ENCODE data around the gene ACOD1. TPM values are rescaled to one million over a fixed set of nuclear protein-coding genes. Genes with fewer than 3 reads are reported as not detected.

Gene ACOD1
- polyA plus RNA-seq, 1 donor (not counting 4 experiments of a cell fraction or from before 2014, with no cell fraction given): not detected

DNA sequence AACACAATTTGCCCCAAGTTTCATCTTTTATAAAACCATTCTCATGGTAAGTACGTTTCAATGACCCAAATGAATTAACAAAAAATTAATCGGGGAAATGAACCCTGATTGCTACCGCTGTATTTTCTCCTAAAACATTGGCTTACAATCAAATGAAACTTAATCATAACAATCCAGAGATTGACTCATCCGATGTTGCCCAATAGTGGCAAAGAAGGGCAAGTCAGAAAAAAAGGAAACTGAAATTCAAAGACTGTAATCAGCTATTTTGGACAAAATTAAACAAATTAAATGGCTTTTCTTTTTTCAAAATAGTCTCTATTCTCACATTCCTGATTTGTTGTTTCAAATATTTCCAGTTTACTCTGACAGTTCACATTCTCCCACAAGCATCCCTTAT is 3.9 kb upstream of the ACOD1 start:
- Histone ChIP-seq H3K9ac (ENCODE audit: control insufficient read depth, extremely low read depth, insufficient read depth, low read length) (no peak overlapping the region), H3K36me3 (ENCODE audit: control insufficient read depth in 2 of 2, extremely low read depth in 1 of 2, insufficient read depth in 2 of 2, low read length in 2 of 2) (no peaks in the 10 kb centered on the region), H3K4me1 (ENCODE audit: control insufficient read depth, extremely low read depth, insufficient read depth, low read length) (peaks cover 8% of the 10 kb centered on the region), H3K9me1 (ENCODE audit: control insufficient read depth, extremely low read depth, insufficient read depth, low read length) (no peaks in the 10 kb centered on the region), H3K9me3 (ENCODE audit: control insufficient read depth, low read depth, low read length) (no peaks in the 10 kb centered on the region), H3K27me3 (ENCODE audit: control insufficient read depth, extremely low read depth, insufficient read depth, low read length) (no peaks in the 10 kb centered on the region), H3K4me3 (ENCODE audit: control insufficient read depth in 2 of 3, extremely low read depth in 1 of 3, insufficient read depth in 2 of 3, low read depth in 1 of 3, low read length in 3 of 3) (no peak overlapping the region), H3K4me2 (ENCODE audit: control insufficient read depth, extremely low read depth, insufficient read depth, low read depth, low read length) (no peak overlapping the region), H2AFZ (ENCODE audit: control insufficient read depth, low read length) (no peak overlapping the region), H4K20me1 (ENCODE audit: control insufficient read depth, extremely low read depth, insufficient read depth, low read length) (no peaks in the 10 kb centered on the region), H3K27ac (ENCODE audit: control insufficient read depth, insufficient read depth, low read length) (peak overlapping the region; percentile 47), H3K79me2 (ENCODE audit: control insufficient read depth, insufficient read depth, low read length) (no peaks in the 10 kb centered on the region)
- DNase-seq (ENCODE audit: low read depth, low spot score) (no peak), FAIRE-seq (no peak)
- no peak for TF ChIP-seq EZH2 (IDR thresholded peaks at IDR 0.05; ENCODE audit: low read length)
- TF ChIP-seq, protein P1, sequence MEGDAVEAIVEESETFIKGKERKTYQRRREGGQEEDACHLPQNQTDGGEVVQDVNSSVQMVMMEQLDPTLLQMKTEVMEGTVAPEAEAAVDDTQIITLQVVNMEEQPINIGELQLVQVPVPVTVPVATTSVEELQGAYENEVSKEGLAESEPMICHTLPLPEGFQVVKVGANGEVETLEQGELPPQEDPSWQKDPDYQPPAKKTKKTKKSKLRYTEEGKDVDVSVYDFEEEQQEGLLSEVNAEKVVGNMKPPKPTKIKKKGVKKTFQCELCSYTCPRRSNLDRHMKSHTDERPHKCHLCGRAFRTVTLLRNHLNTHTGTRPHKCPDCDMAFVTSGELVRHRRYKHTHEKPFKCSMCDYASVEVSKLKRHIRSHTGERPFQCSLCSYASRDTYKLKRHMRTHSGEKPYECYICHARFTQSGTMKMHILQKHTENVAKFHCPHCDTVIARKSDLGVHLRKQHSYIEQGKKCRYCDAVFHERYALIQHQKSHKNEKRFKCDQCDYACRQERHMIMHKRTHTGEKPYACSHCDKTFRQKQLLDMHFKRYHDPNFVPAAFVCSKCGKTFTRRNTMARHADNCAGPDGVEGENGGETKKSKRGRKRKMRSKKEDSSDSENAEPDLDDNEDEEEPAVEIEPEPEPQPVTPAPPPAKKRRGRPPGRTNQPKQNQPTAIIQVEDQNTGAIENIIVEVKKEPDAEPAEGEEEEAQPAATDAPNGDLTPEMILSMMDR (optimal IDR thresholded peaks at IDR 0.05 in 1 of 3, IDR thresholded peaks at IDR 0.05 in 1 of 3, conservative IDR thresholded peaks at IDR 0.05 in 1 of 3; ENCODE audit: extremely low read depth in 1 of 3, insufficient read depth in 2 of 3, low read length in 3 of 3): no peak
- dilution Hi-C loops (cut with MboI; ENCODE audit: extremely low pct_ligation_motif_present, low sequenced_read_pairs): no loop called here

DNA sequence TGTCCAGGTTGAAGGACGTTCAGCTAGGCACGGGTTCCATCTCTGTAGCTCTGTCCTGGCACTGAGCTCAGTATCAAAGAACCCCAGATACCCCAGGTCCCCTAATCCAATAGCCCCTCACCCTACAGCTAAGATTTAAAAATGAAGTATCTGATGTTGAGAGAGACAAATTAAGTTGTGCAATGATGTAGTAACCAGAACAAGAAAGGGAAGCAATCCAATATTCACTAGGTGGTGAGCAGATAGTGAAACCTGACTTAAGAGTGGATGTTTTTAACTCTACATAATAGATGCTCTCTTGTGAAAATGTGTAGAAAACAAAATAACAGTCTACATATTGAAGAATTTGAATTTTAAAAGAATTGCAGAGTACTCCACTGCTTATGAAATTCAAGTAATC is 1.8 kb downstream of the ACOD1 start:
- Histone ChIP-seq H3K36me3 (ENCODE audit: control insufficient read depth in 2 of 2, extremely low read depth in 1 of 2, insufficient read depth in 2 of 2, low read length in 2 of 2) (no peaks in the 10 kb centered on the region), H3K27ac (ENCODE audit: control insufficient read depth, insufficient read depth, low read length) (no peak overlapping the region), H3K27me3 (ENCODE audit: control insufficient read depth, extremely low read depth, insufficient read depth, low read length) (no peaks in the 10 kb centered on the region), H3K79me2 (ENCODE audit: control insufficient read depth, insufficient read depth, low read length) (no peaks in the 10 kb centered on the region), H2AFZ (ENCODE audit: control insufficient read depth, low read length) (no peak overlapping the region), H3K9me3 (ENCODE audit: control insufficient read depth, low read depth, low read length) (no peaks in the 10 kb centered on the region), H3K9ac (ENCODE audit: control insufficient read depth, extremely low read depth, insufficient read depth, low read length) (no peak overlapping the region), H3K4me1 (ENCODE audit: control insufficient read depth, extremely low read depth, insufficient read depth, low read length) (no peaks in the 10 kb centered on the region), H3K9me1 (ENCODE audit: control insufficient read depth, extremely low read depth, insufficient read depth, low read length) (no peaks in the 10 kb centered on the region), H4K20me1 (ENCODE audit: control insufficient read depth, extremely low read depth, insufficient read depth, low read length) (no peaks in the 10 kb centered on the region), H3K4me3 (ENCODE audit: control insufficient read depth in 2 of 3, extremely low read depth in 1 of 3, insufficient read depth in 2 of 3, low read depth in 1 of 3, low read length in 3 of 3) (no peak overlapping the region), H3K4me2 (ENCODE audit: control insufficient read depth, extremely low read depth, insufficient read depth, low read depth, low read length) (no peak overlapping the region)
- dilution Hi-C loops (cut with MboI; ENCODE audit: extremely low pct_ligation_motif_present, low sequenced_read_pairs): no loop called here
- DNase-seq (ENCODE audit: low read depth, low spot score): no peak
- TF ChIP-seq, protein P1 (optimal IDR thresholded peaks at IDR 0.05 in 1 of 3, IDR thresholded peaks at IDR 0.05 in 1 of 3, conservative IDR thresholded peaks at IDR 0.05 in 1 of 3; ENCODE audit: extremely low read depth in 1 of 3, insufficient read depth in 2 of 3, low read length in 3 of 3): no peak
- no peak for FAIRE-seq

Measured in keratinocyte (primary cell).